Naive B cell (primary cell): ENCODE results near the gene EFNA2. TPM values are rescaled to one million over a fixed set of nuclear protein-coding genes. Genes with fewer than 3 reads are reported as not detected.
A peak's percentile ranks its signal among the peaks of the same experiment; 100 is the strongest.

Experiments
- ATAC-seq, 2 donors: fragments of 150-1000 bp; cut with Tn5 transposase; 2 replicates each; pipeline ENCODE4 v1.10.0; 2021; ENCODE audit warnings: low read depth in 2 of 2, mild to moderate bottlenecking in 2 of 2, moderate library complexity in 2 of 2
- DNase-seq: peaks from one replicate; pipeline ENCODE4 v3.0.0; 2022
- H3K27ac Mint-ChIP-seq, 6 donors: one replicate each; pipeline ENCODE4 v1.8.0; 2020 to 2022; ENCODE audit warnings: mild to moderate bottlenecking in 6 of 6, mixed read lengths in 6 of 6, moderate library complexity in 5 of 6, inconsistent platforms in 2 of 6
- H3K27me3 Mint-ChIP-seq, 3 donors: one replicate each; pipeline ENCODE4 v1.8.0; 2021 to 2022; ENCODE audit warnings: mixed read lengths in 3 of 3, mild to moderate bottlenecking in 1 of 3
- H3K36me3 Mint-ChIP-seq, 2 donors: one replicate each; pipeline ENCODE4 v1.8.0; 2020 to 2022; ENCODE audit warnings: mixed read lengths in 2 of 2, inconsistent platforms in 1 of 2, mild to moderate bottlenecking in 1 of 2
- H3K4me1 Mint-ChIP-seq, 3 donors: one replicate each; pipeline ENCODE4 v1.8.0; 2020 to 2022; ENCODE audit warnings: mixed read lengths in 3 of 3, inconsistent platforms in 1 of 3, mild to moderate bottlenecking in 1 of 3, moderate library complexity in 1 of 3
- H3K4me3 Mint-ChIP-seq, 8 donors: one replicate each; pipeline ENCODE4 v1.8.0; 2020 to 2022; ENCODE audit warnings: mild to moderate bottlenecking in 8 of 8, mixed read lengths in 8 of 8, moderate library complexity in 8 of 8, inconsistent platforms in 2 of 8
- H3K9me3 Mint-ChIP-seq, 7 donors: one replicate each; pipeline ENCODE4 v1.8.0; 2020 to 2022; ENCODE audit warnings: mixed read lengths in 7 of 7, mild to moderate bottlenecking in 5 of 7, inconsistent platforms in 2 of 7, moderate library complexity in 1 of 7
- polyA plus RNA-seq, 6 donors: library from polyadenylated mRNA; unstranded; fragments of 300-500 nt; fragmentation: Illumina TruSeq; gene quantifications; one replicate each; pipeline ENCODE4 v1.2.3, GENCODE V29; 2021; ENCODE audit warnings: low read depth in 6 of 6

The EFNA2 gene
- polyA plus RNA-seq, 6 donors from 2014 or later: not detected

- peak; percentile 15 to 17 for ATAC-seq
- DNase-seq: peak; percentile 83
- H3K27ac Mint-ChIP-seq: peak overlapping the region; percentile 99 to 100 (median 99)
- H3K4me1 Mint-ChIP-seq: peaks cover 45 to 76% (median 64%) of the 10 kb centered on the region in 3 donors
- no peaks in the 10 kb centered on the region for H3K9me3 Mint-ChIP-seq
- H3K27me3 Mint-ChIP-seq: no peaks in the 10 kb centered on the region
- peaks cover 0 to 5% of the 10 kb centered on the region in 2 donors for H3K36me3 Mint-ChIP-seq
- peak overlapping the region; percentile 89 to 98 (median 93) for H3K4me3 Mint-ChIP-seq
Observed at GRCh38 chr19:1259206-1259875, 26.3 kb upstream of the EFNA2 start.

DNA sequence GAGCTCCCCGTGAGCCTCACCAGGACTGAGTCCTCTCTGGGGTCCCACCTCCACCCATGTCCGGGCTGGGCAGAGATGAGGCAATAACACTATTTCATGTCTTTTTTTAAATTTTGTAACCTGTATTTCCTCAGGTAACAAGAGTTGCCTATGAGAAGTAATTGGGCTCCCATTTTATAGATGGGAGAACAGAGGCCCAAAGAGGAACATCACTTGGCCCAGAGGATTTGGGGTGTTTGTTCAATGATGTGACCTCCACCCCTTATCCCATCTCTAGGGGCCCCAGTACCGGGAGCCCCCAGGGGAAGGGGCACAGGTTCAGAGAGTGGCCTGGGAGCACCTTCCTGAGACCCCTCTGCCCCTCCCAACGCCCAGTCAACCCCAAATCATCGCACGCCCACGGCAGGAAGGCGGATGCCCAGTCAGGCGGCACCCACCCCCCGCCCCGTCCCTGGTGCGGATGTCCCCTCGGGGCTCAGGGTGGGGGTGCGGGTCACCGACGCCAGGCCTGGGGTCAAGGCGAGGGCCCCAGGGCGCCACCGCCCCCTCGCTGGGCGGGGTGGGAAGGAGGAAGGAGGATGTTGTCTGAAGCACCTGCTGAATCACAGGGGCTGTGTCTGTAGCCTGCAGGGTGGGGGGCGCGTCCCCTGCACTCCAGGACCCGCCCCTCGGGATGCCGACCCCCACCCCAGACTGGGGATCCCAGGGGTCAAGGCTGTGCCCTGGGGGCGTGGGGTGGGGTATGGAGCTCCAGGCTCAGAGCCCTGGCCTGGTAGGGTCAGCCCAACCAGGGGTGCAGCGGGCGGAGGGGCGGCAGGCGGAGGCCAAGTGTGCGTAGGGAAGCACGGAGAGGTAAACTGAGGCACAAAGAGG lies 25.6 kb upstream of the EFNA2 start:
- H3K9me3 Mint-ChIP-seq: no peaks in the 10 kb centered on the region
- peak overlapping the region; percentile 89 to 98 (median 94) for H3K4me3 Mint-ChIP-seq
- H3K4me1 Mint-ChIP-seq: peaks cover 53 to 76% (median 65%) of the 10 kb centered on the region in 3 donors
- H3K27me3 Mint-ChIP-seq: no peaks in the 10 kb centered on the region
- DNase-seq (peak; percentile 82), ATAC-seq (peak; percentile 14 to 25)
- peaks cover 0 to 5% of the 10 kb centered on the region in 2 donors for H3K36me3 Mint-ChIP-seq
- peak overlapping the region; percentile 99 to 100 (median 99) for H3K27ac Mint-ChIP-seq

DNA sequence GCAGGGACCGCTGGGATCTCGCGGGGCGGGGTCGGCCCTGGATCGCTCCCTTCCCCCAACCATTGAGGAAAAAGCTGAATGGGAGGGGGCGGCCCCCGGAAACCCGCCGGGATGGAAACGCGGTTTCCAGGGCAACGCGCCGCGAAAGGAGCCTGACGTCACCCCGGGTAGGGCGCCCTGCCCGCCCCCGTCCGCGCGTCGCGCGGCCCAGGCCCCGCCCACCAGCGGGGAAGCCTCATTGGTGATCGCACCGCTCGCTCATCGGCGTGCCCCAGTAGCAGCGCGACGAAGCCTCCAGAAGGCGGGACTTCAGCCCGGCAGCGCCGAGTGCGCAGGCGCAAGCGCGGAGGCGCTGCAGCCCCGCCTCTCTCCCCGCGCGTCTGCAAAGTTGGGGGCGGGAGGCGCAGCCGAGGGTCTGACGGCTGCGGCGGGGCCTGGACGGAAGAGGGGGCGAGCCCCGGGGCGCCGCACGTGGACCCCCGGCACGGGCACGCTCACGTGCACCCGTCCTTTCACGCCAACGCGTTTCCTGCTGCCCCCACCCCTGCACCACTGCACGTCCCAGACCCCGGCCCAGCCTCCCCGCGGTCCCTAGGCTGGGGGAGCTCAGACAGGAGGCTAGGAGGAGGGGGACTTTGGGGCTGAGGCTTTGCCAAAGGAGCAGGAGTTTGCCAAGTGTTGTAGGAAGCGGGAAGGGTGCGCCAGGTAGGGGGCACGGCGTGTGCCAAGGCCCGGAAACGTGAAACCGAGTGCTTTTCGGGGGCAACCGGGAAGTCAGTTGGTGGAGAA lies 24.7 kb upstream of the EFNA2 start:
- Mint-ChIP-seq H3K27me3 (no peaks in the 10 kb centered on the region), H3K4me3 (peak overlapping the region; percentile 89 to 98 (median 96)), H3K9me3 (no peaks in the 10 kb centered on the region), H3K36me3 (peaks cover 0 to 5% of the 10 kb centered on the region in 2 donors), H3K27ac (peak overlapping the region; percentile 99 to 100 (median 100)), H3K4me1 (peaks cover 59 to 78% (median 70%) of the 10 kb centered on the region in 3 donors)
- DNase-seq (peak; percentile 98), ATAC-seq (peak; percentile 56 to 72)

DNA sequence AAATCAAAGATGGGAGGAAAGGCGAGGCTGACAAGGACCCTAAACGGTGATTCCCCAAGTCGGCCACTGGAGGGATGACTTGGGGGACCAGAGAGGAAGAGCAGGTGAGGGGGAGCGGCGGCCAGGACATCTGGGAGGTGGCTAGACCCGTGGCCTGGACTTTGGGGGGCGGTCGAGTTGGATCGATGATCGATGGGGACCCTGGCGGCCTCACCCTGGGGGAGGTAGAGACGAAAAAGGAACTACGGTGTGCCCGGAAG lies 24.2 kb upstream of the EFNA2 start:
- H3K36me3 Mint-ChIP-seq: peaks cover 0 to 5% of the 10 kb centered on the region in 2 donors
- DNase-seq (no peak), ATAC-seq (peak in 1 of 2 donors; percentile 0)
- H3K4me1 Mint-ChIP-seq: peaks cover 63 to 80% (median 73%) of the 10 kb centered on the region in 3 donors
- H3K27me3 Mint-ChIP-seq: no peaks in the 10 kb centered on the region
- H3K9me3 Mint-ChIP-seq: no peaks in the 10 kb centered on the region
- peak overlapping the region; percentile 89 to 98 (median 96) for H3K4me3 Mint-ChIP-seq
- peak overlapping the region; percentile 99 to 100 (median 100) for H3K27ac Mint-ChIP-seq

- DNase-seq (peak; percentile 74), ATAC-seq (peak; percentile 3 to 6)
- Mint-ChIP-seq H3K27ac (peak overlapping the region; percentile 99 to 100 (median 100)), H3K4me1 (peaks cover 64 to 81% (median 73%) of the 10 kb centered on the region in 3 donors), H3K9me3 (no peaks in the 10 kb centered on the region), H3K27me3 (no peaks in the 10 kb centered on the region), H3K4me3 (peak overlapping the region; percentile 89 to 98 (median 96)), H3K36me3 (peaks cover 0 to 5% of the 10 kb centered on the region in 2 donors)
Observed at GRCh38 chr19:1261798-1262622, 23.7 kb upstream of the EFNA2 start.

DNA sequence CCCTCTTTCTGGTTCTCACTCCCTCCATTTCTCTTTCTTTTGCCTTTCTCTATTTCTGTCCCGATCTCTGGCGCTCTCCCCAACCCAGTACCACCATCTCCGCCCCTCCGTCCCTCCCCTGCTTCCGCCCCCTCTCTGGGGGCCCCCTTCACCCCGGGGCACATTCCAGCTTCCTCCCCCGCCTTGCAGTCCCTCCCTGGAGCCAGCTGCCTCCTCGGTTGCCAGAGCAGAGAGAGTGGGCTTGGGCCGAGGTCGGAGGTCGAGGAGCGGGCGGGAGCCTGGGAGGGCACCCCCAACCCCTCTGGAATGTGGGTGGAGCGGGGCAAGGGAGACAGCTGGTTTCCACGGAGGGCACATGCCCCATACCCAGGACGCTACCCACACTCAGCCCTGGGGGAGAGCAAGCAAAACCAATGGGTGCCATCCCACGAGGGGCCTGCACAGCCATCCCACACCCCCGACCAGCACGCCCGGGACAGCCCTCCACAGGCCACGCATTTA lies 23.0 kb upstream of the EFNA2 start:
- DNase-seq (no peak), ATAC-seq (no peak)
- peak overlapping the region; percentile 63 to 95 (median 86) for H3K4me3 Mint-ChIP-seq
- H3K27me3 Mint-ChIP-seq: no peaks in the 10 kb centered on the region
- peak overlapping the region; percentile 97 to 100 (median 99) for H3K27ac Mint-ChIP-seq
- peaks cover 63 to 84% (median 75%) of the 10 kb centered on the region in 3 donors for H3K4me1 Mint-ChIP-seq
- H3K36me3 Mint-ChIP-seq: peaks cover 0 to 1% of the 10 kb centered on the region in 2 donors
- no peaks in the 10 kb centered on the region for H3K9me3 Mint-ChIP-seq

GRCh38 chr19:1263188-1263587 lies 22.5 kb upstream of the EFNA2 start:
- peak overlapping the region; percentile 97 to 100 (median 99) for H3K27ac Mint-ChIP-seq
- no peak for ATAC-seq
- H3K4me1 Mint-ChIP-seq: peaks cover 61 to 84% (median 77%) of the 10 kb centered on the region in 3 donors
- no peaks in the 10 kb centered on the region for H3K36me3 Mint-ChIP-seq
- H3K9me3 Mint-ChIP-seq: no peaks in the 10 kb centered on the region
- no peaks in the 10 kb centered on the region for H3K27me3 Mint-ChIP-seq
- peak overlapping the region; percentile 74 to 95 (median 86) for H3K4me3 Mint-ChIP-seq
- DNase-seq: peak; percentile 71

DNA sequence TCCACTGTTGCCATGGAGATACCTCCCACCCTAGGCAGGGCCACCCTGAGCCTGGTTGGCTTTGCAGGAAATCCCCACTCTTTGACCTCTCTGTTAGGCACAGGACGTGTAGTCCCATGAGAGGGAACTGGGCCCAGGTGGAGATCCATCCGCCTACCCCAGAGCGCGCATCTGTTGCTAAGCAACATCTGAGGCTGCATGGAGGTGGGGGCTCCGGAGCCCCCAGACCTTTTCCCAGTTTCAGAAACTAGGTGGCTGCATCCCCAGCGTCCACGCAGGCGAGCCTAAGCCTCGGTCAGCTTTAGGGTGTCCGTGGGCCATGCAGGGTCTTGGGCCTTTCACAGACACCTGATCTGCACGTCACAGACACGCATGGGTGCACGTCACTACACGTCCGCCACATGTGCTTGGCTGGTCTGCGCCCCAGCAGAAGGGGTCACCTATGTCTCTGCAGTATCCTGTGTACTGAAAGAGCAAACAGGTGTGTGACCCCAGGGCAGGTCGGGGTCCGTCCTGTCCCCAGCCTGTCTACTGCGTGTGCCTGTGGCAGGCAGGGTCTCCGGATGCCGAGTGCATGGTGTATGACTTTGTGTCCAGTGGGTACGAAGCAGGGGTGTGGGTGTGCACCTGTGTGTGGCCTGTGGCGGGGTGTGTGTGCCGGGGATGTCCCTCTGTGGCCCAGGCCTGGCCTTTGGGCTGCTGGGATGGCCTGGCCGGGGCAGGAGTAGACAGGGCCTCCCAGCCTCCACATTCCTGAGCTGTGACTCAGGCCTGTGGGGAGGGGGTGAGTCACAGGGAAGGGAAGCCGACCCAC lies 20.7 kb upstream of the EFNA2 start:
- DNase-seq: peak; percentile 82
- Mint-ChIP-seq H3K4me3 (peak overlapping the region; percentile 74 to 95 (median 87)), H3K9me3 (no peaks in the 10 kb centered on the region), H3K36me3 (no peaks in the 10 kb centered on the region), H3K4me1 (peaks cover 61 to 80% (median 70%) of the 10 kb centered on the region in 3 donors), H3K27me3 (no peaks in the 10 kb centered on the region), H3K27ac (peak overlapping the region; percentile 98 to 100 (median 99))
- ATAC-seq: peak; percentile 5 to 26

GRCh38 chr19:1265615-1266128 lies 20.0 kb upstream of the EFNA2 start:
- ATAC-seq: no peak
- Mint-ChIP-seq H3K9me3 (no peaks in the 10 kb centered on the region), H3K27ac (peak overlapping the region; percentile 89 to 100 (median 99)), H3K4me1 (peaks cover 68 to 85% (median 74%) of the 10 kb centered on the region in 3 donors), H3K27me3 (no peaks in the 10 kb centered on the region), H3K4me3 (peak overlapping the region; percentile 77 to 95 (median 87)), H3K36me3 (no peaks in the 10 kb centered on the region)
- DNase-seq: no peak

DNA sequence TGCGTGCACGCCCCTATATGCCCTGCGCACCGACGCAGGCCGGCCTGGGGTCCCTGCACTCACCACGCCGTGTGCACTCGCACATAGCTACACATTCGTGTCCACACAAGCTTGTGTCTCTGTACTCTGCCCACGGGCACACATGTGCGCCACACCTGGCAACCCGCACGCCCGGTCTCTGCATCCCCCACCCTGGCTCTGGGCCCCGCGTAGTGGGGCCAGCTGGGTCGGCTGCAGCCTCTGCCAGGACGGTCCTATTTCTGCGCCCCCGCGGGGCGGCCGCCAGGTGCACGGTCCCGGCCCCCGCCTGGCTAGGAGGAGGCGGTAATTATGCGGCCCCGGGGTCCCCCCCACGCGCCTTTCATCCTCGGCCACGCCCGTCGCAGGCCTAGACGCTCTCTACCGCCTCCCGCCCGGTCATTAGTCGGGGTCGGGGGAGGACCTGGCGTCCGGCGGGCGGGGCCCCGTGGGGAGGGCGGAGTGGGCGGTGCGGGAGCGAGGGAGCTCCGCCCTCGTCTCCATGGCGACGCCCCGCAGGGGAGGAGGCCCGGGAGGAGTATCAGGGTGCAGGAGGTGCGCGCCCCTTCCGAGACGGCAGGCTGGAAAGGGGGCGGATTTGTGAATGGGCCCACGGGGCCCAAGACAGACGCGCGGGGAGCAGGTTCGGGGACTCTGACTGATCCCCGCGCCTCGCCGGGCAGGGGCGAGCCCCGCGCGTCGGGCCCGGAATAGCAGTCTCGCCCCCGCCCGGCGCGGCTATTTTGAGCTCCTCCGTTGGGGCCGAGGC lies 19.4 kb upstream of the EFNA2 start:
- Mint-ChIP-seq H3K36me3 (no peaks in the 10 kb centered on the region), H3K4me3 (peak overlapping the region; percentile 71 to 95 (median 80)), H3K4me1 (peaks cover 72 to 87% (median 78%) of the 10 kb centered on the region in 3 donors), H3K9me3 (no peaks in the 10 kb centered on the region), H3K27ac (peak overlapping the region; percentile 74 to 100 (median 94)), H3K27me3 (no peaks in the 10 kb centered on the region)
- DNase-seq: peak; percentile 87
- peak; percentile 19 to 35 for ATAC-seq

DNA sequence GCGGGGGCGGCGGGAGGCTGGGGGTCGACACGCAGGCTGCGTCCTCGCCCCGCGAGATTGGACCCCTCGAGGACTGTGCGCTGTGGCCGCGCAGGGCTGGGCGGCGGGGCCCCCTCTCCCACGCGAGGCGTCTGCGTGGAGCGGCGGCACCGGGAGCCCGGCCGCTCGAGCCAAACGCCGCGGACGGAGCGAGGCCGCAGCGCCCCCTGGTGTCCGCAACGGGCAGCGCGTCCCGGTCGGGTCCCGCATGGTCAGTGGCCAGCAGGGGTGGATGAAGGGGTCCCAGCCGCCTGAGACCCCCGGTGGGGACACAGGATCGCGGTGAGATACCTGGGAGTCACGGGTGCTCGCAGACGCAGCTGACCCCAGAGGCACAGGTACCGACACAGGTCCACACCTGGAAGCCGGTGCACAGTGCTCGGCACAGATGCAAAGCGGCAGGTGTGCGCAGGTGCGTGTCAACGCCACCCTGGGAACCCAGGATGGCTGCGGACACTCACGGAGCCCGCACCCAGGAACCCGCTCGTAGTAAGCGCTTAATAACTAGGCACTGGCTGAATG lies 18.7 kb upstream of the EFNA2 start:
- peak; percentile 6 to 15 for ATAC-seq
- no peaks in the 10 kb centered on the region for H3K36me3 Mint-ChIP-seq

More for the DNA sequence above, 18.7 kb upstream of the EFNA2 start:
- peak overlapping the region; percentile 77 to 100 (median 95) for H3K27ac Mint-ChIP-seq
- H3K9me3 Mint-ChIP-seq: no peaks in the 10 kb centered on the region
- peak overlapping the region; percentile 63 to 95 (median 80) for H3K4me3 Mint-ChIP-seq
- peak; percentile 80 for DNase-seq
- no peaks in the 10 kb centered on the region for H3K27me3 Mint-ChIP-seq
- peaks cover 72 to 87% (median 78%) of the 10 kb centered on the region in 3 donors for H3K4me1 Mint-ChIP-seq
